GM19193 (cell line): ENCODE data around the gene CCDC183.

Source experiments
- POLR2A ChIP-seq: IDR thresholded peaks from 4 replicates; pipeline ENCODE4 v1.6.1; 2011; ENCODE audit not compliant: insufficient read depth, insufficient read length; ENCODE audit errors: extremely low read depth

Gene CCDC183

GRCh38 chr9:136777359-136777758 lies 18.8 kb upstream of the CCDC183 start:
- TF ChIP-seq POLR2A: no peak

DNA sequence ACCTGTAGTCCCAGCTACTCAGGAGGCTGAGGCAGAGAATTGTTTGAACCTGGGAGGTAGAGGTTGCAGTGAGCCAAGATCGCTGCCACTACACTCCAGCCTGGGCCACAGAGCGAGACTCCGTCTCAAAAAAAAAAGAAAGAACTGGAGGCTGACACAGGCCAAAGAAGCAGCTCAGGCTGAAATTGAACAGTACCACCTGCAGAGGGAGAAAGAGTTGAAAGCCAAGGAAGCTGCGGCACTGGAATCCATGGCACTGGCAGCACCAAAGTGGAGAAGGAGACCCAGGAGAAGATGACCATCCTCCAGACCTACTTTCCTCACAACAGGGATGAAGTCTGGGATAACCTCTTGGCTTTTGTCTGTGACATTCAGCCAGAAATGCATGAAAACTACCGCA lies 16.3 kb upstream of the CCDC183 start:
- no peak for TF ChIP-seq POLR2A

GRCh38 chr9:136782452-136782851 lies 13.7 kb upstream of the CCDC183 start:
- TF ChIP-seq POLR2A: no peak

DNA sequence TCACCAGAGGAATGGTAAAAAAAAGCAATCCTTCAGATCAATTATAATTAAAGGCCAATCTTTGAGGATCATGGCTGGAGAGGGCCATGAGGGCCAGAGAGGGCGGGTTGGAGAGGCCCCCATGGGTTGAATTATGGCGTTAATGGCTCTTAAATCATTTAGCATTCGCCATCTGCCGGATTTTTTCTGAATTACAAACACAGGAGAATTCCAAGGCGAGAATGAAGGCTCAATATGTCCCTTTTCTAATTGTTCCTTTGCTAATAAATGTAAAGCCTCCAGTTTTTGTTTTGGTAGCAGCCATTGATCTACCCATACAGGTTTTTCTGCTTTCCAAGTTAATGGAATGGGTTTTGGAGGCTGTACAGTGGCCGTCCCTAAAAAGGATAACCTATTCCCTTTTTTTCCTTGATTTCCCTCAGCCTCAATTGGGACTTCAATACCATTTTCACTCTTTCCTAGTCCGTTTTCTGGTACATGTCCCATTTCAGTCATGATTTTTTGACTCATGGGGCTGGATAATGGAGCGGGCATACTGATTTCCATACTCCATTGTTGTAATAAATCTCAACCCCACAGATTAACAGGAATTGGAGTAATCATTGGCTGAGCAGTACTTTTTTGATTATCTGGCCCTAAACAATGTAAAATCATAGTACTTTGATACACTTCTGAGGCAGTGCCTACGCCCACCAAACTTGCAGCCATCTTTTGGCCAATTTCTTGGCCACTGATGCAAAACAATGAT lies 11.7 kb upstream of the CCDC183 start:
- no peak for TF ChIP-seq POLR2A

- TF ChIP-seq POLR2A: no peak
These were observed 11.2 kb upstream of the CCDC183 start for GRCh38 chr9:136784997-136785361.

DNA sequence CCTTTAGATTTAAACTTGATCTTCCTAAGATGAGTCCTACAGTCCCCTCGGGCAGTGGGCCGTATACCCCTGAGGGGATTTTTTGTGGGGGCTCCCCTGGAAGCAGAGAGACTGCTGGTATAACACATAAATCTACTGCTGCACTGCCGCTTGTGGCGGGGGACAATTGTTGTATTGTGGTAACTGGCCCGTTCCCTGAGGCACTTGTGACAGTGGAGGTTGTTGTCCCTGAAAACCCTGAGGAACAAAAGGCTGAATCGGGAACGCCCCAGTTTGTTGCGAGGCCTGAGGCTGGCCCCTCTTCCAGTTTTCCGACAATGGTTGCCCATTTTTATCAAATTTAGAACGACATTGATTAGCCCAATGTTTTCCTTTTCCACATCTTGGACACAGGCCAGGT lies 9.7 kb upstream of the CCDC183 start:
- no peak for TF ChIP-seq POLR2A

DNA sequence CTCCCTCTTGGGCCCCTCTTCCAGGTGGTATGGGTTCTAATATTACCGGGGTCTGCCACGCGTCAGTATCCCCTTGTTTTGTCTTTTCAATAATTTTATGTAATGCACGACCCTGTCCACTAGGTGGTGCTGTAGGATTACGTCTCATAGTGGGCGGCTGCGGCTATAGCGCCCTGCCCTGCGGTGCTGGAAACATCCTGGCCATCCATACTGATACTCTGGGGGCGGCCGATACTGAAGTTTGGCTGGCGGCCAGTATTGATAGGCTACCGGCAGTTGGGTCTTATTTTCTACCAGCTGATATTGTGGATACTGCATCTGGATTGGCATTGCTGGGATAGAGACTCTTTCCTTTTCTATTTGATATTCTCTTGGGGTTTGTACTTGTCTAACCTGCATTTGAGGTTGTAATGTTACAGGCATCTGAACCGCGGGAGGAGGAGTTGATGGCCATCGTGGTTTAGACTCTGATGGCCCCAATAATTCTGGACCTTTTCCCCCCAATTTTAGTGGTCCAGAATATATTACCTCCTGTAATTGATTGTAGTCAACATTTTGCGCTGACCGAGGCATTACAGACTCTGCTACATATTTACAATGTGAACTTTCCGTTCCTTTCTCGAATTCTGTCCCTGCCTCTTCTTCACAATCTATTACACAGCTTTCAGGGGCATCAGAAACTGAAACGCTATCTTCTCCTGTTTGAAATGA lies 8.3 kb upstream of the CCDC183 start:
- no peak for TF ChIP-seq POLR2A

- TF ChIP-seq POLR2A: no peak
These were observed 6.6 kb upstream of the CCDC183 start for GRCh38 chr9:136789523-136789937.

DNA sequence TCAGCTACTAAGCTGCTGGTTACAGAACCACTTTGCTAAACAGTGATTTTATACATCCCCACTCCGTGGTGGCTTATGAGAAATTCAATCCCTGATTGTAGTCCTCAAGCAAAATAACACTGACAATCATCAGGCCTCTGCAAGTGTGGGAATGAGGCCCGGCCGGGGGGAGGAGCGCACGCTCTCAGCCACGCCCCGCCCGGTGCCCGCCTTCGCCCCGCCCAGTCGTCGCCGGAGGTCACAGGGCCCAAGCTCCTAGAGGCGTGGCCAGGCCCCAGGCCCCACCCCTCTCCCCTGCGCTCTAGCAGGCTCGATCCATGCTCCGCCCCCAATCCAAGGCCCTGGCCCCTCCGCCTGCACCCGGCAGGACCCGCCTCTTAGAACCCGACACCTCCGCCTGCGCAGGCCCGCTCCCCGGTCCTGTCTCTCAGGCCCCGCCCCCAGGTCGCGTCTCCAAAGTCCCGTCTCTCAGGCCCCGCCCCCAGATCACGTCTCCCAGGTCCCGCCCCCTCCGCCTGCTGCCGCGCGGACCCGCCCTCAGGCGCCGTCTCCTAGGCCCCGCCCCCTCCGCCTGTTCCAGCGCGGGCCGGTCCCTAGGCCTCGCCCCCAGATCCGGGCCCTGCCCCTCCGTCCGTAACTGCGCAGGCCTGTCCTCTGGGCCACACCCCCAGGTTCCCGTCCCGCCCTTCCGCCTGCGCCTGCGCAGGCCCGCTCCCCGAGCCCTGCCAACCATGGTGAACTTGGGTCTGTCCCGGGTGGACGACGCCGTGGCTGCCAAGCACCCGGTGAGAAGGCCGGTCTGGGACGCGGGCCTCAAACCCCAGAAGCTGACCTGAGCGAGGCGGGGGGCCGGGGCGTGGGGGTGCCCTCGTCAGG lies 5.3 kb upstream of the CCDC183 start, which contains the start of gene TMEM141:
Gene TMEM141 (plus strand): TSS at position 705 of the 876 bp plus-strand sequence. CDS start 27 bp downstream, at position 732.
- TF ChIP-seq POLR2A: peak; percentile 76

GRCh38 chr9:136791516-136792276 lies 4.4 kb upstream of the CCDC183 start:
- no peak for TF ChIP-seq POLR2A

- TF ChIP-seq POLR2A: no peak
These were observed 3.6 kb upstream of the CCDC183 start for GRCh38 chr9:136792321-136793085.

- no peak for TF ChIP-seq POLR2A
These were observed 2.8 kb upstream of the CCDC183 start for GRCh38 chr9:136793086-136793946.
